Tibial artery (tissue), 4 donors: ENCODE results near the gene CERS5.

Experiments
- DNase-seq, 2 donors: peaks; one replicate each; pipeline ENCODE4 v3.0.0-alpha.2; 2019
- H3K27ac ChIP-seq, 2 donors: fragments of 200-600 bp; sonication (generic) in 1 of 2; 1 replicate in 1 of 2; 2 replicates in 1 of 2; pipeline ENCODE4 v1.5.1; 2018 to 2019; ENCODE audit warnings: mild to moderate bottlenecking in 1 of 2
- H3K27me3 ChIP-seq, 2 donors: fragments of 200-600 bp; sonication (generic) in 1 of 2; one replicate each; pipeline versions ENCODE4 v1.5.1 to v1.6.0; 2016 to 2019
- H3K36me3 ChIP-seq, 3 donors: fragments of 200-600 bp; sonication (generic) in 2 of 3; one replicate each; pipeline ENCODE4 v1.5.1; 2016 to 2019; ENCODE audit warnings: mild to moderate bottlenecking in 2 of 3
- H3K4me1 ChIP-seq, 4 donors: fragments of 200-600 bp; sonication (generic) in 2 of 4; 1 replicate in 3 of 4; 2 replicates in 1 of 4; pipeline ENCODE4 v1.5.1; 2016 to 2019
- H3K4me3 ChIP-seq, 2 donors: fragments of 200-600 bp; sonication (generic) in 1 of 2; 1 replicate in 1 of 2; 2 replicates in 1 of 2; pipeline ENCODE4 v1.5.1; 2018 to 2019; ENCODE audit warnings: mild to moderate bottlenecking in 2 of 2
- H3K9me3 ChIP-seq, 3 donors: fragments of 200-600 bp; sonication (generic) in 1 of 3; one replicate each; pipeline ENCODE4 v1.5.1; 2016 to 2019
- CTCF ChIP-seq, 2 experiments: fragments of 200-600 bp in 1 of 2; fragments of 450-650 bp in 1 of 2; IDR thresholded peaks; one replicate each; pipeline ENCODE4 v1.5.1; 2017 to 2019; ENCODE audit warnings: antibody characterized with exemption in 2 of 2, mild to moderate bottlenecking in 1 of 2, moderate library complexity in 1 of 2
- intact Hi-C: fragments of 100-400 bp; cut with DNase I; formaldehyde crosslinking; loops from one replicate; pipeline ENCODE4 v1.15.0; 2023; ENCODE audit warnings: low total_unique reads

Gene CERS5

GRCh38 chr12:50083301-50083700 lies 83.9 kb downstream of the CERS5 start:
- intact Hi-C loops, result no loop called here
- peak overlapping the region in 1 of 2 donors; percentile 91 for H3K27ac ChIP-seq

GRCh38 chr12:50082644-50083043 lies 84.5 kb downstream of the CERS5 start:
- Histone ChIP-seq H3K36me3 (peaks cover 8 to 11% (median 11%) of the 10 kb centered on the region in 3 donors), H3K9me3 (no peaks in the 10 kb centered on the region), H3K27ac (no peak overlapping the region), H3K4me3 (no peak overlapping the region), H3K27me3 (no peaks in the 10 kb centered on the region), H3K4me1 (peaks cover 0 to 17% (median 14%) of the 10 kb centered on the region in 4 donors)
- TF ChIP-seq CTCF (IDR thresholded peaks at IDR 0.05), result no peak
- DNase-seq, result no peak
- intact Hi-C loops, result no loop called here

More at GRCh38 chr12:50083301-50083700, 83.9 kb downstream of the CERS5 start:
- Histone ChIP-seq H3K9me3 (no peaks in the 10 kb centered on the region), H3K4me1 (peaks cover 0 to 21% (median 15%) of the 10 kb centered on the region in 4 donors), H3K4me3 (no peak overlapping the region), H3K27me3 (no peaks in the 10 kb centered on the region), H3K36me3 (peaks cover 8 to 18% (median 18%) of the 10 kb centered on the region in 3 donors)
- TF ChIP-seq CTCF (IDR thresholded peaks at IDR 0.05), result no peak
- DNase-seq, result no peak

- no peak overlapping the region for H3K27ac ChIP-seq
Measured at GRCh38 chr12:50081096-50081808, 85.9 kb downstream of the CERS5 start.

GRCh38 chr12:50079771-50080170 lies 87.4 kb downstream of the CERS5 start:
- Histone ChIP-seq H3K27me3 (no peaks in the 10 kb centered on the region), H3K36me3 (no peaks in the 10 kb centered on the region), H3K27ac (no peak overlapping the region), H3K4me1 (peaks cover 0 to 18% (median 9%) of the 10 kb centered on the region in 4 donors), H3K4me3 (no peak overlapping the region), H3K9me3 (no peaks in the 10 kb centered on the region)
- TF ChIP-seq CTCF (IDR thresholded peaks at IDR 0.05), result no peak
- intact Hi-C loops, result loop anchor here (5.0 kb wide), 1 partner anchor 93 kb away; no protein-coding TSS in a partner anchor
- DNase-seq, result no peak

More at GRCh38 chr12:50081096-50081808, 85.9 kb downstream of the CERS5 start:
- Histone ChIP-seq H3K9me3 (no peaks in the 10 kb centered on the region), H3K27me3 (no peaks in the 10 kb centered on the region), H3K4me3 (no peak overlapping the region), H3K4me1 (peaks cover 0 to 17% (median 14%) of the 10 kb centered on the region in 4 donors), H3K36me3 (no peaks in the 10 kb centered on the region)
- DNase-seq, result no peak
- no peak for TF ChIP-seq CTCF (IDR thresholded peaks at IDR 0.05)
- intact Hi-C loops, result no loop called here
